ENCODE measurements around the gene HAND1.

- no peak for TF ChIP-seq CTCF (IDR thresholded peaks at IDR 0.05)
- no peak for TF ChIP-seq POLR2A (IDR thresholded peaks at IDR 0.05)
Observed at GRCh38 chr5:154523709-154524108, 45.7 kb upstream of the HAND1 start.
